Measurements from ENCODE around the gene IGF2BP2. TPM values are rescaled to one million over a fixed set of nuclear protein-coding genes. Genes with fewer than 3 reads are reported as not detected.

IGF2BP2 gene
- 8.7 to 11.8 TPM (median 9.7 TPM) in 5 replicates for total RNA-seq (2022; extraction: Qiagen RNA extraction; ENCODE audit: low read depth)

DNA sequence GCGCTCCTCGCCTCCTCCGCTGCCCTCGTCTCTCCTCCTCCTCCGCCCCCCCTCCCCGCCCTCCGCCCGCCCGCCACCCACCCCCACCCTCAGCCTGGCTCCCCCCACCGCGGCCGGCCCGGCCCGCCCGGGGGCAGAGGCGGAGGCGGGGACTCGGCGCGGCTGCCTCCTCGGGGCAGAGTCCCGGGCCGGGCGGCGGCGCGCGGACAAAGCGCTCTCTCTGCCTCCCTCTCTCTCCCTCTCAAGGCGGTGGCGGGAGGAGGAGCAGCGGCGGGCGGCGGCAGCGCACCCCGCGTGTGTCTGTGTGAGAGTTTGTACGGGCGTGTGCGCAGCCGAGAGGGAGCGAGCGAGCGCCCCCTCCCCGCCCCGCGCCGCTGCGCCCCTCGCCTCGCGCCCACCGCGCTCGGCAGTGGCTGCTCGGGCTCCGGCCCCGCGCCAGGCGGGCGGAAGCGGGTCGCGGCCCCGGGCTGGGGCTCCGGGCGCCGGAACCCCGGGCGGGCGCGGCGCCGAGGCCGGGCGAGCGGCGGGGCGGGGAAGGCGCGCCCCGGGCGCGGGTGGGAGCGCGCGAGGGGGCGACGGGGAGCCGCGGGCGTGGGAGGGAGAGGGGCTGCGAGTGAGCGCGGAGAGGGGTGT, at the start of gene IGF2BP2:
Gene IGF2BP2 (minus strand): TSS at position 37 of the 633 bp plus-strand sequence. CDS start 82 bp downstream, outside the sequence.

Other genes with a start within 250 kb of the IGF2BP2 start
- 16.5 to 22.6 TPM (median 20.0 TPM) in 5 replicates for gene SENP2, start 238.7 kb downstream of the IGF2BP2 start, total RNA-seq (2022; extraction: Qiagen RNA extraction; ENCODE audit: low read depth)
- 164 to 188 TPM (median 171 TPM) in 5 replicates for gene TRA2B, start 113.0 kb upstream of the IGF2BP2 start, total RNA-seq (2022; extraction: Qiagen RNA extraction; ENCODE audit: low read depth)

Data from A549 treated with CpdA at 1 μM for 4 hours (cell line).